ENCODE results near the gene FETUB.

FETUB gene, protein sequence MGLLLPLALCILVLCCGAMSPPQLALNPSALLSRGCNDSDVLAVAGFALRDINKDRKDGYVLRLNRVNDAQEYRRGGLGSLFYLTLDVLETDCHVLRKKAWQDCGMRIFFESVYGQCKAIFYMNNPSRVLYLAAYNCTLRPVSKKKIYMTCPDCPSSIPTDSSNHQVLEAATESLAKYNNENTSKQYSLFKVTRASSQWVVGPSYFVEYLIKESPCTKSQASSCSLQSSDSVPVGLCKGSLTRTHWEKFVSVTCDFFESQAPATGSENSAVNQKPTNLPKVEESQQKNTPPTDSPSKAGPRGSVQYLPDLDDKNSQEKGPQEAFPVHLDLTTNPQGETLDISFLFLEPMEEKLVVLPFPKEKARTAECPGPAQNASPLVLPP

DNA sequence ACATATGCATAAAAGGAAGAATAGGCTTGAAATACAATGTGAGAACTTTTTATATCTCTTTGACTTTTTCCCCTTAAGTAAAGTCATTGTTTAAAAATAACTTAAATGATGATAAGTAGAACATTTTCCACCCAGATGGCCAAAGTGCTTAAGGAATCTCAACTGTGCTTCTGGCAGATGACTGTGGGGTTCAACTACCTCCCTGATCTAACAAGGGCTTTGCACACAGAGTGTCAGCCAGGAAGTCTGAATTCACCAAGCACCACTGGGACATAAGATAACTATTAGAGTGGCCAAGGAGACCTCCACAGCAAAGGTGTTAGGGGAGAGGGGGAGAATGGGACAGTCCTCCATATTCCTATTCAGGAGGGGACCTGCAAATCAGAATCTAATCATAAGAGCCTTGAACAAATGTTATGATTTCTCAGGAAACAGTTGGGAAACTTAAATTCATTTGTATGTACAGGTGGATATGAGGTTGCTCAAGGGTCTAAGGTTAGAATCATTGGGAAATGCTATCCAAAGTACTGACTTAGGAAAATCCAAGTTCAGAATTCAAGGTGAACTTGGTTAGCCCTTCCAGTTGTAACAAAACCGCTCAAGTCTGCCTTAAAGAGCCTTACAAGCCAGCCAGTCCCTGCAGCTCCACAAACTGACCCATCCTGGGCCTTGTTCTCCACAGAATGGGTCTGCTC lies at the start of gene FETUB:
Gene FETUB (plus strand): TSS at position 622 of the 695 bp plus-strand sequence. CDS start 62 bp downstream, at position 684.
- no peak for DNase-seq

DNA sequence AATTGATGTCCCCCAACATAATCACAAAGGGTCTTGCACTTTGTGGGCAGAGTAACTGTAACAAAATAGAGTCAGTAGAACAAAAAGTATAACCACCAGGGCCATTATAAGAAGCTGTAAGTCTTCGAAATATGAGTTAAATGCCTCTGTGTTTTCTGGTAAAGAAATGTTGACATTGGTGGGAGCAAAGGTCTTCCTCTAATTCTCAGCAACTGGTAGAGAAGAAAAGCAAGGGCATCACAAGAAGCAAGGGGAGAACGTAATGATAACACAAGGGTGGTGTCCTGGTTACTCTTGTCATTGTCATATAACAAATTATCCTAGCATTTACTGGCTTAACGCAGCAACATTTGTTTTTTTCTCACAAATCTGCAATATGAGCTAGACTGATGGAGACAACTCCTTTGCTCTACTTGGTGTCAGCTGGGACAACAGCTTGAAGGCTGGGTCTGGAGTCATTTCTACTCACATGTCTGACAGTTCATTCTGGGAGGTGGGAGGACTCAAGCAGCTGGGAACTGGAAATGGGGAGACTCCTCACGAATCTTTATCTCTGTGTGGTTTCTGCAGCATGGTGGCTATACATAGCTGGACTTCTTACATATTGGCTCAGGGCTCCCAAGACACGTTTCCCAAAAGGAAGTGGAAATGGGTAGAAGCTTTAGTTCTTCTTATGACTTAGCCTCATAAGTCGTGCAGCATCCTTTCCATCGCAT lies 49.5 kb upstream of the FETUB start:
- no peak for DNase-seq

- no peak for DNase-seq
These were observed 47.5 kb upstream of the FETUB start for GRCh38 chr3:186592682-186593081.

- no peak for DNase-seq
These were observed 46.3 kb upstream of the FETUB start for GRCh38 chr3:186593862-186594261.

DNA sequence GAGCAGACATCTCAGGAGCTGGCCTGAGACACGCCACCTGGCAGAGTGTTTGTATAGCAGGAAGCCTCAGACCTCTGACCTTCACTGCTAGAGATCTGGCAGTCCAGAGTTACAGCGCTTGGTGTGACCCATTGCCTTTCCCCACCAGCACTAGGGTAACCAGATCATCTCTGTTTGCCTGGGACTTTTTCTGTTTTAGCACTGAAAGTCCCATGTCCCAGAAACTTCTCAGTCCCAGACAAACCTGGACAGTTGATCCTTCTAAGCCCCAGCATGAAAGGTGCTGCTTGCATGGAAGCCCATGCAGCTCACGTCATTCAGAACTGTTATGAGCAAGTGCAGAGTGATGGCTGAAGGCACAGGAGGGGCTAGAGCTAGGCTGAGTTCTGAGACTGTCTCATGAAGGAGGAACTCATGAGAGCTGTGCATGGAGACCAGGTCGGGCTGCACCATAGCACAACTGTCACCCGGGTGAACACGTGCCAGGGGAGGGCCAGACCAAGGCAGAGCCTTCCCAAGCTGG lies 45.5 kb upstream of the FETUB start:
- no peak for DNase-seq

GRCh38 chr3:186596568-186597287 lies 43.5 kb upstream of the FETUB start:
- no peak for DNase-seq

DNA sequence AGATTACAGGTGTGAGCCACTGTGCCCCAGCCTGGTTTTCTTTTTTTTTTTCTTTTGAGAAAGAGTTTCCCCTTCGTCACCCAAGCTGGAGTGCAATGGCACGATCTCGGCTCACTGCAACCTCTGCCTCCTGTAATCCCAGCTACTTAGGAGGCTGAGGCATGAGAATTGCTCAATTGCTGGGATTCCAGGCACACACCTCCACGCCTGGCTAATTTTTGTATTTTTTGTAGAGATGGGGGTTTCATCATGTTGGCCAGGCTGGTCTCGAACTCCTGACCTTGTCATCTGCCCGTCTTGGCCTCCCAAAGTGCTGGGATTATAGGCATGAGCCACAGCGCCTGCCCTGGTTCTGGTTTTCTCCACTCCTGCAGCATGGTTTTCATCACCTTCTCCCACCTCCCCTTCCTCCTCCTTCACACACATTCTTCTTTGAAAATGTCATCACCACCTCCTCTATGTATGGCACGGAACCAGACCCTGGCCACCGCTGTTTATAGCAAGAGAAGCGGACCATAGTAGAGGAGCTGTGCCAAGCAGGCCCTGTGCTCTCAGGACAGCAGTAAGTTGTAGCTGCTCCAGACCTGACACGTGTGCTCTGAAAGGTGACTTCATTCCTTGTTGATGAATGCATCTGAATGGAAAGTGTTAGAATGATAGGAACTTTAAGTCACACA lies 42.0 kb upstream of the FETUB start:
- DNase-seq = no peak

GRCh38 chr3:186598794-186599141 lies 41.4 kb upstream of the FETUB start:
- no peak for DNase-seq

DNA sequence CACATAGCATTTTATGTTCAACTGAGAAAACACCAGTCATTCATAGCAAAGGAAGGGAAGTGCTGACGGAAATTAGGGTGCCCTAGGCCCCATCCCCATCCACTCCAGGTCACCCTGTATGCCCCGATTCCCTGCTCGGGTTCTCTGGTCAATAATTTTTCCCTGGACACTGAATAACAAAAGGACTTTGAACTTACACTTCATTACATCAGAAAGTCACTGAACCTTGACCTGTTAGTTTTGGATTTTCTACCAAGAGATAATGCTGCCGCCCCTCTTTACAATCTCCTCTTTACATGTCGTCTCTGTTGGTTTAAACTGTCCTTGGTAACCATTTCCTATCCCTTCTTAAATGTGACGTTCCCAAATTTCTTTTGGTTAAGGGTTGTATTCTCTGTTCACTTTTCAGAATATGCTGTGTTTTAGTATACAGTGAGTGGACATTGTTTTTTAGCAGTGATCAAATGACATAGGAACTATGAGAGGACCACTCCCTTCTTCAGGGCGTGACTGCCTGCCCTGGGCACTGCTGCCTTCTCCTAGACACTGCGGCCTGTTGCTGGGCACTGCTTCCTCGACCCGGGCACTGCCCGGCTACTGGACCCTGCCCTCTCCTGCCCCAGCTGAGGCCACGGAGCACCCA lies 40.9 kb upstream of the FETUB start:
- no peak for DNase-seq

GRCh38 chr3:186599785-186600166 lies 40.4 kb upstream of the FETUB start:
- DNase-seq = no peak

- DNase-seq = no peak
These were observed 39.3 kb upstream of the FETUB start for GRCh38 chr3:186600896-186601295.

GRCh38 chr3:186603159-186603558 lies 37.0 kb upstream of the FETUB start:
- no peak for DNase-seq

DNA sequence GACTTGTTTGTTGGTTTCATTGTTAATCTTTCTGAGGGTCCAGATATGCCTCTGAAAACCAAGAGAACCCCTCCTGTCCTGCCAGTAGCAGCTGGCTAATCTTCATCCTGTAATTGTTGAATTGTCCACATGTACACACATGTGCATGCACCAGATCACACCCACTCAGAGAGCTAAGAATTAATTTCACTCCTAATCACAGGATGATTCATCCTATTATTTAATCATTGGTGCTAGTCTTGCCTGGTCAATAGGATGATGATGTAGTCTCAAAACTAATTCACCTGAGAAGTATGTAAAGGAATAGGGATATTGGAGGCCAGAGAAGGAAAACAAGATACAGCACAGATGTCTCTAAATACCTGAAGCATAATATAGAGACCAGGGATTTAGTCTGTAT lies 35.1 kb upstream of the FETUB start:
- DNase-seq = no peak

DNA sequence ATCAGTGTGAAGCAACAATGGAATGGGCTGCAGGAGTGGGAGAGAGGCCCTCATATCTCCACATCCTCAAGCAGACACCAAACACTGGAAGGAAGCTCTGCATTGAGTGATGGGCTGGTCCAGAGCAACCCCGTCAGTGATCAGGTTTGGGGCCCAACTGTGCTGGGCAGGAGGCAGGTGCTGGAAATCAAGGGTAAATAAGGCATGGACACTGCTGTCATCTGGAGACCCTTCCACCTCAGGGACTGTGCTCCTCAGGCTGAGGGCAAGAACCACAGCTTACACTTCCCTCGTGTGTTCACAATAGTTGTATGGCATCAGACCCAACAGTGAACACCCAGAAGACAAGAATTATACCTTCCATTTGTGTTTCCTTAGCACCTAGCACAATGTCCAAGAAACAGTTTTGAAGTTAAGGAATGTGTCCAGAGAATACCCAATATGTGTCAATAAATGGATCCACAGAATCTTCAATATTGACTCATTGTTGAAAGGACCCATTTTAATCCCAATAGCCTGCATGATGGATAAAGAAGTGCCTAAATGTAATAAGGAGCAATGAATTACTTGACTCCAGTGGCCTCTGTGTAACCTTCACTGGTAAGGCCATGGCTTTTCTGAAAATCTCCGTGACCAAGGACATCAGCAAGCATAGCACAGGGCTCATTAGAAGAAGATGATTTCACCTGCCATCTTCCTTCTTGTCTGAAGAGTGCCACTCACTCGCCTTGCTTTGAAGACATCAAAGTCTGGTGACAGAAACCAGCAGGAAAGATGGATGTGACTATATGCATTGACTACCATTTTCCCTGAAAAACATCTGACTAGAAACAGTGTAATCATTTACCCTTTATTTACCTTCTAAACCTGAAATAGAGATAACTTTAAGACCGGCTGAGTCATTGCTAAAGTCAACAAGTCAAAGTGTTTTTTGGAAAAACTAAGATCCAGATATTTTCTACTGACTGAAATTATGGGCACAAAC lies 34.3 kb upstream of the FETUB start:
- no peak for DNase-seq

GRCh38 chr3:186608624-186609215 lies 31.5 kb upstream of the FETUB start:
- DNase-seq = no peak

- DNase-seq = no peak
These were observed 30.8 kb upstream of the FETUB start for GRCh38 chr3:186609247-186609868.

- DNase-seq = no peak
These were observed 28.1 kb upstream of the FETUB start for GRCh38 chr3:186612065-186612464.

GRCh38 chr3:186612721-186613636 lies 27.2 kb upstream of the FETUB start, which contains the start of gene AHSG:
AHSG (plus strand) TSS chr3:186613060; CDS start chr3:186613142, 82 bp downstream.
- DNase-seq = no peak
